Measurements from ENCODE around the gene TACR2. TPM values are rescaled to one million over a fixed set of nuclear protein-coding genes. Genes with fewer than 3 reads are reported as not detected.

TACR2 gene
- total RNA-seq, 2 experiments from 2014 or later = not detected

DNA sequence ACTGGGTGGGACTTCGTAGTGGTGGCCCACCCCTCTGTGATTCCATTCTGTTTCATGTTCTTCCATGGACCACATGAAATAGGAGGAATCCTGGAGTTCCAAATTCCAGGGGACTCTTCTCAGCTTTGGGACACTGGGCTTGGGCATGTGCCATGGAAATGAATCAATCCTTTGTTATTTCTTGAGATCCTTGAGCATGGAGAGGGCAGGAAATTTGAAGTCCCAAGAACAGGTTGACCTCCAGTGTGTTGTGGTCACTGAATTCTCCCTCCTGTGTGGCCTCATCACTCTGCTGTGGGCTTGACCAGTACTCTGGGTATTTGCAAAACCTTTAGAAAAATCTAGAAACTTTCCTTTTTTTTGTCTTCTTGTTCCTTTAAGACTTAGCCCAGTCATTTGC, 22.7 kb downstream of the TACR2 start:
- Mint-ChIP-seq H3K27ac (no peak overlapping the region), H3K4me1 (ENCODE audit: low read depth) (peaks cover 18% of the 10 kb centered on the region), H3K27me3 (no peaks in the 10 kb centered on the region), H3K36me3 (ENCODE audit: low read depth) (peaks cover 55% of the 10 kb centered on the region), H3K9me3 (no peaks in the 10 kb centered on the region), H3K4me3 (no peak overlapping the region)
- TF ChIP-seq, protein P1, sequence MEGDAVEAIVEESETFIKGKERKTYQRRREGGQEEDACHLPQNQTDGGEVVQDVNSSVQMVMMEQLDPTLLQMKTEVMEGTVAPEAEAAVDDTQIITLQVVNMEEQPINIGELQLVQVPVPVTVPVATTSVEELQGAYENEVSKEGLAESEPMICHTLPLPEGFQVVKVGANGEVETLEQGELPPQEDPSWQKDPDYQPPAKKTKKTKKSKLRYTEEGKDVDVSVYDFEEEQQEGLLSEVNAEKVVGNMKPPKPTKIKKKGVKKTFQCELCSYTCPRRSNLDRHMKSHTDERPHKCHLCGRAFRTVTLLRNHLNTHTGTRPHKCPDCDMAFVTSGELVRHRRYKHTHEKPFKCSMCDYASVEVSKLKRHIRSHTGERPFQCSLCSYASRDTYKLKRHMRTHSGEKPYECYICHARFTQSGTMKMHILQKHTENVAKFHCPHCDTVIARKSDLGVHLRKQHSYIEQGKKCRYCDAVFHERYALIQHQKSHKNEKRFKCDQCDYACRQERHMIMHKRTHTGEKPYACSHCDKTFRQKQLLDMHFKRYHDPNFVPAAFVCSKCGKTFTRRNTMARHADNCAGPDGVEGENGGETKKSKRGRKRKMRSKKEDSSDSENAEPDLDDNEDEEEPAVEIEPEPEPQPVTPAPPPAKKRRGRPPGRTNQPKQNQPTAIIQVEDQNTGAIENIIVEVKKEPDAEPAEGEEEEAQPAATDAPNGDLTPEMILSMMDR (IDR thresholded peaks at IDR 0.05) = no peak
- ChIA-PET CTCF (interaction anchor here (1.5 to 5.9 kb wide), 4 partner anchors 13 to 168 kb away, joined by 3 to 96 read pairs (median 14); no protein-coding TSS in a partner anchor), POLR2A (no interaction called here)
- no peak for DNase-seq
- ATAC-seq = no peak
- intact Hi-C loops (cut with micrococcal nuclease) = loop anchor here (2.0 kb wide), 1 partner anchor 157 kb away; no protein-coding TSS in a partner anchor

DNA sequence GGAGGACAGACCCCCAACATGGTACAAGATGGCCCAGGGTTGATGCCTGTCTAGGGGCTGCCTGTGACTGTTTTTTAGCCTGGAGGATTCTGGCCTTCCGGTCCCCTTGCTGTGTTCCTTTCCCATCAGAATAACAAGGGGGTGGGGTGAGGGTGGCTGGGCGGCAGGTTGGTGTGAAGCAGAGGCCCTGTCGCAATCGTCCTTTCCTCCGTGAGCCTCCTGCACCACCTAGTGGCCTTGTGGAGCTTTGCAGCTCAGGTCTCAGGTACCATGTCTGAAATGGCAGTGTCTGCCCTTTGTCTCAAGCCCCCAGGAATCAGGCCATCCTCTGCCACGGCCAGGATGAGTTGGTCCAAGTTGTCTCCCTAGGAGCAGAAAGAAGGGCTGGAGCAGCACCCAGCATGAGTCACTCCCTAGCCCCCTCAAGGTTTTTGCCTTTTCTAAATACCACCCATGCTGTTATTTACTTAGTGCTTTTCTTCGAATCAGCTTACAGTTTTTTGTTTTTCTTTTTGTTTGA, 24.2 kb downstream of the TACR2 start:
- peak; percentile 89 for DNase-seq
- H3K36me3 Mint-ChIP-seq (ENCODE audit: low read depth) = peaks cover 60% of the 10 kb centered on the region
- CTCF ChIA-PET = interaction anchor here (0.6 to 5.9 kb wide), 25 partner anchors 9 to 300 kb away, joined by 3 to 96 read pairs (median 4); no protein-coding TSS in a partner anchor
- intact Hi-C loops (cut with micrococcal nuclease) = no loop called here
- peaks cover 18% of the 10 kb centered on the region for H3K4me1 Mint-ChIP-seq (ENCODE audit: low read depth)
- ATAC-seq = peak; percentile 98
- no peaks in the 10 kb centered on the region for H3K9me3 Mint-ChIP-seq
- POLR2A ChIA-PET = interaction anchor here (0.6 to 1.3 kb wide), 5 partner anchors 13 to 305 kb away, joined by 3 to 4 read pairs (median 3); no protein-coding TSS in a partner anchor
- H3K27me3 Mint-ChIP-seq = no peaks in the 10 kb centered on the region
- TF ChIP-seq, protein P1 (IDR thresholded peaks at IDR 0.05) = peak; percentile 86
- H3K27ac Mint-ChIP-seq = peak overlapping the region; percentile 74
- no peak overlapping the region for H3K4me3 Mint-ChIP-seq

DNA sequence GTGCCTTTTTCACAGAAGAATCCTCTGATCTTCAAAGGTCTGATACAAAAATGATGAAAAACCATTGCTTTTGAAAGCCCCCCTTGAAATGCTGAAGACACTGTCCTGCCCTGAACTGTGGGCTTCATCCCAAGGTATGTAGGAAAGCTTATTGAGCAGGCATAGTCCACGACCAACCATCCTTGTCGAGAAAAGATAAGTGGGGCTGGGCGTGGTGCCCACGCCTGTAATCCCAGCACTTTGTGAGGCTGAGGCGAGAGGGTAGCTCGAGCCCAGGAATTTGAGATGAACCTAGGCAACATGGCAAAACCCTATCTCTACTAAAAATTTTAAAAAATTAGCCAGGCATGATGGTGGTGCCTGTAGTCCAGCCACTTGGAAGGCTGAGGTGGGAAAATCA, 25.6 kb downstream of the TACR2 start:
- H3K4me1 Mint-ChIP-seq (ENCODE audit: low read depth) = peaks cover 18% of the 10 kb centered on the region
- no peaks in the 10 kb centered on the region for H3K27me3 Mint-ChIP-seq
- TF ChIP-seq, protein P1 (IDR thresholded peaks at IDR 0.05) = no peak
- H3K4me3 Mint-ChIP-seq = no peak overlapping the region
- ChIA-PET CTCF (interaction anchor here (0.8 to 5.9 kb wide), 7 partner anchors 17 to 162 kb away, joined by 3 to 96 read pairs (median 3); no protein-coding TSS in a partner anchor), POLR2A (interaction anchor here (1.0 to 1.2 kb wide), 2 partner anchors 138 to 153 kb away, joined by 3 read pairs; no protein-coding TSS in a partner anchor)
- DNase-seq (no peak), ATAC-seq (no peak)
- intact Hi-C loops (cut with micrococcal nuclease) = no loop called here
- H3K27ac Mint-ChIP-seq = peak overlapping the region; percentile 75
- peaks cover 62% of the 10 kb centered on the region for H3K36me3 Mint-ChIP-seq (ENCODE audit: low read depth)
- no peaks in the 10 kb centered on the region for H3K9me3 Mint-ChIP-seq

DNA sequence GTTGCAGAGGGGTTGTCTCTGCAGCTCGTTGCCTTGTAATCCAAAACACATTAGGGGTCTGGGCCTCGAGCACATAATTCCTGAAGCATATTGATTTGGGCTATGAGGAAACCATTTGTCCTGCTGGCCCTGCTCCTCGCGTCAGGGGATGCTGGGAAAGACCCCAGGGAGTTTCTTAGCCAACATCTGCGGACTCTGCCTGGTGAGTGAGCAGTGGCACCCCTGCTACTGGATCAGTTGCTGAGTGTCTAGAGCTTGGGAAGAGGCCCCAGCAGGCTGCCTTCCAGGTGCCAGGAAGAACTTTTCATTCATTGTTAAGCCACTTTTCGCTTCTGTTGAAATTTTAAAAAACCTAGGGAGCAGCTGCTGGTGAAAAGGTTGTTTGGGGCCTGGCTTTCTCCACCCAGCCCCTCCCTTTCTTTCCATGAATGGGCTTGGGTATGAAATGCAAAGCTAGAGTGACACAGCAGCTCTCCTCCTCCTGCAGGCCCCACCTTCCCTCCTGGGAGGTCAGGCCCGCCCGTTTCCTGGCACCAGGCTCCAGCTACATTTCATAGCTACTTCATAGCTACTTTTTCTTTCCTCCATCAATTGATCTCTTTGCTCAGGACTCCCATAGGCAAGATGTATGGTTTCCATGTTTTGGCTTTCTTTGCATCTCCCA, 26.8 kb downstream of the TACR2 start:
- TF ChIP-seq, protein P1 (IDR thresholded peaks at IDR 0.05) = no peak
- Mint-ChIP-seq H3K4me3 (no peak overlapping the region), H3K9me3 (no peaks in the 10 kb centered on the region), H3K27ac (peak overlapping the region; percentile 75), H3K4me1 (ENCODE audit: low read depth) (peaks cover 18% of the 10 kb centered on the region), H3K36me3 (ENCODE audit: low read depth) (peaks cover 71% of the 10 kb centered on the region), H3K27me3 (no peaks in the 10 kb centered on the region)
- ChIA-PET CTCF (interaction anchor here (0.8 to 5.9 kb wide), 7 partner anchors 18 to 161 kb away, joined by 3 to 96 read pairs (median 3); no protein-coding TSS in a partner anchor), POLR2A (interaction anchor here (1.0 kb wide), 1 partner anchor 152 kb away, joined by 3 read pairs; no protein-coding TSS in a partner anchor)
- ATAC-seq (peak; percentile 35), DNase-seq (peak; percentile 31)
- intact Hi-C loops (cut with micrococcal nuclease) = no loop called here
